Mesothelial cell of epicardium (in vitro differentiated cells): Measurements from ENCODE around the gene OGFOD2. TPM values are rescaled to one million over a fixed set of nuclear protein-coding genes. Genes with fewer than 3 reads are reported as not detected.

ENCODE experiments used
- DNase-seq, 2 experiments: peaks; one replicate each; pipeline ENCODE4 v3.0.0; 2021; ENCODE audit warnings: low spot score in 2 of 2; ENCODE audit not compliant: unreplicated experiment in 2 of 2
- H3K27ac Mint-ChIP-seq: 2 replicates; pipeline ENCODE4 v1.8.0; 2021; ENCODE audit warnings: mixed read lengths
- H3K27me3 Mint-ChIP-seq: 2 replicates; pipeline ENCODE4 v1.8.0; 2021; ENCODE audit warnings: low read depth, mixed read lengths
- H3K36me3 Mint-ChIP-seq: 2 replicates; pipeline ENCODE4 v1.8.0; 2021; ENCODE audit warnings: mixed read lengths
- H3K4me1 Mint-ChIP-seq: 2 replicates; pipeline ENCODE4 v1.8.0; 2021; ENCODE audit warnings: mixed read lengths
- H3K4me3 Mint-ChIP-seq: 2 replicates; pipeline ENCODE4 v1.8.0; 2021; ENCODE audit warnings: mild to moderate bottlenecking, moderate library complexity, mixed read lengths
- H3K9me3 Mint-ChIP-seq: 2 replicates; pipeline ENCODE4 v1.8.0; 2021; ENCODE audit warnings: mixed read lengths
- total RNA-seq: library from RNA; stranded (reverse); gene quantifications from 3 replicates; pipeline ENCODE4 v1.2.1, GENCODE V29; 2021
- TF ChIP-seq, protein P1 (sequence below): fragments of 200-600 bp; sonication (generic); IDR thresholded peaks from one replicate; pipeline ENCODE4 v1.5.0; 2021; ENCODE audit warnings: antibody characterized with exemption; ENCODE audit not compliant: unreplicated experiment

The OGFOD2 gene
- total RNA-seq, 1 donor from 2014 or later = 15.0 TPM

GRCh38 chr12:123001464-123001863 is 26.4 kb downstream of the OGFOD2 start:
- TF ChIP-seq, protein P1, sequence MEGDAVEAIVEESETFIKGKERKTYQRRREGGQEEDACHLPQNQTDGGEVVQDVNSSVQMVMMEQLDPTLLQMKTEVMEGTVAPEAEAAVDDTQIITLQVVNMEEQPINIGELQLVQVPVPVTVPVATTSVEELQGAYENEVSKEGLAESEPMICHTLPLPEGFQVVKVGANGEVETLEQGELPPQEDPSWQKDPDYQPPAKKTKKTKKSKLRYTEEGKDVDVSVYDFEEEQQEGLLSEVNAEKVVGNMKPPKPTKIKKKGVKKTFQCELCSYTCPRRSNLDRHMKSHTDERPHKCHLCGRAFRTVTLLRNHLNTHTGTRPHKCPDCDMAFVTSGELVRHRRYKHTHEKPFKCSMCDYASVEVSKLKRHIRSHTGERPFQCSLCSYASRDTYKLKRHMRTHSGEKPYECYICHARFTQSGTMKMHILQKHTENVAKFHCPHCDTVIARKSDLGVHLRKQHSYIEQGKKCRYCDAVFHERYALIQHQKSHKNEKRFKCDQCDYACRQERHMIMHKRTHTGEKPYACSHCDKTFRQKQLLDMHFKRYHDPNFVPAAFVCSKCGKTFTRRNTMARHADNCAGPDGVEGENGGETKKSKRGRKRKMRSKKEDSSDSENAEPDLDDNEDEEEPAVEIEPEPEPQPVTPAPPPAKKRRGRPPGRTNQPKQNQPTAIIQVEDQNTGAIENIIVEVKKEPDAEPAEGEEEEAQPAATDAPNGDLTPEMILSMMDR = no peak
- DNase-seq = no peak
- no peak overlapping the region for H3K4me3 Mint-ChIP-seq
- H3K27ac Mint-ChIP-seq = no peak overlapping the region
- no peaks in the 10 kb centered on the region for H3K27me3 Mint-ChIP-seq
- H3K4me1 Mint-ChIP-seq = peaks cover 5% of the 10 kb centered on the region
- H3K36me3 Mint-ChIP-seq = no peaks in the 10 kb centered on the region
- no peaks in the 10 kb centered on the region for H3K9me3 Mint-ChIP-seq

GRCh38 chr12:123003257-123003656 is 28.2 kb downstream of the OGFOD2 start:
- no peak for DNase-seq
- no peaks in the 10 kb centered on the region for H3K27me3 Mint-ChIP-seq
- no peak overlapping the region for H3K4me3 Mint-ChIP-seq
- H3K27ac Mint-ChIP-seq = no peak overlapping the region
- no peaks in the 10 kb centered on the region for H3K9me3 Mint-ChIP-seq
- H3K36me3 Mint-ChIP-seq = no peaks in the 10 kb centered on the region
- TF ChIP-seq, protein P1 = no peak
- H3K4me1 Mint-ChIP-seq = peaks cover 5% of the 10 kb centered on the region

DNA sequence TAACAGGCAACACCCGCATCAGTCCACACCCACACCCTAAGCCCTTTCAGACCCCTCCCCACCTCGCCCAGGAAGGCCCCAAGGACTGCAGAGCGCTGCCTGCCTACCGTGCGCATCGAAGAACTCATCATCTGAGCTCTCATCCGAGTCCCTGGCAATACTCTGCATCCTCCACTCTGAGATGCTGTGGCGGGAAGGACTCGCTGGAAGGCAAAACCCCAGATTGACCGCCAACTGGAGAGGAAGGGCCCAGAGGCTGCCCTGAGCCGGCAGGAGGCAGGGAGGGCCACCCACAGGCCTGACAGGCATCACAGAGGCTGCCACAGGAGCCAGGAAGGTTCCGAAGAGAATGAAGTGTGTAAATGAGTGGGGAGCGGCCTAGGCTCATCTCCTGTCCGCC is 29.2 kb downstream of the OGFOD2 start:
- TF ChIP-seq, protein P1 = no peak
- Mint-ChIP-seq H3K36me3 (no peaks in the 10 kb centered on the region), H3K4me1 (peaks cover 5% of the 10 kb centered on the region), H3K9me3 (no peaks in the 10 kb centered on the region), H3K4me3 (no peak overlapping the region), H3K27me3 (no peaks in the 10 kb centered on the region), H3K27ac (no peak overlapping the region)
- no peak for DNase-seq

DNA sequence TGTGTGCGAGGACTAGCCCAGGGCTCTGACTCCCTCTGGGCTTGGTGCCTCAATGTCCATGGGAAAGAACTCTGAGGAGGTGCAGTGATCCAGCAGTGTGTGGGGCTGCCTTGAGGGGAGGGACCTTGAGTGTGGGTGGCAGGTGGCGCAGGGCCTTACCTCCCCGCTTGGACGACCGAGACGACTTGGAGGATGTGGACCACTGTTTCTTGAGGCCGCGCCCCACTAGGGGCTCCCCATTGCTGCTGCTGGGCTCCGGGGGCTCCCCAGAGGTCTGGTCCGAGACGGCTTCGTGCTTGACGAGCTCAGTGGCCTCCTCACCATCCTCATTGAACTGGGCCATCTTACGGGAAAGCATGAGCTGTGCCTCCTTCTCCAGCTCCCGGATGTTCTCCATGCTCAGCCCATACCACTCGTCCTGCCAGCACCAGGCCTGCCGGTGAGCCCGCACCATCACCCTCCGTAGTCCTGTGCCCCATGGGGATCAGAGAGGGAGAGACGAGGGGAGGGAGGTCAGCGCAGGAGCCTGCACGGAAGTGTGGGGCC is 30.1 kb downstream of the OGFOD2 start:
- no peaks in the 10 kb centered on the region for H3K27me3 Mint-ChIP-seq
- no peaks in the 10 kb centered on the region for H3K9me3 Mint-ChIP-seq
- no peak for DNase-seq
- H3K27ac Mint-ChIP-seq = no peak overlapping the region
- no peaks in the 10 kb centered on the region for H3K36me3 Mint-ChIP-seq
- H3K4me1 Mint-ChIP-seq = peaks cover 3% of the 10 kb centered on the region
- no peak overlapping the region for H3K4me3 Mint-ChIP-seq
- TF ChIP-seq, protein P1 = no peak

GRCh38 chr12:123006977-123007376 is 31.9 kb downstream of the OGFOD2 start:
- TF ChIP-seq, protein P1 = no peak
- peaks cover 8% of the 10 kb centered on the region for H3K4me1 Mint-ChIP-seq
- H3K4me3 Mint-ChIP-seq = no peak overlapping the region
- DNase-seq = no peak
- H3K27me3 Mint-ChIP-seq = no peaks in the 10 kb centered on the region
- H3K9me3 Mint-ChIP-seq = no peaks in the 10 kb centered on the region
- H3K27ac Mint-ChIP-seq = no peak overlapping the region
- H3K36me3 Mint-ChIP-seq = no peaks in the 10 kb centered on the region

DNA sequence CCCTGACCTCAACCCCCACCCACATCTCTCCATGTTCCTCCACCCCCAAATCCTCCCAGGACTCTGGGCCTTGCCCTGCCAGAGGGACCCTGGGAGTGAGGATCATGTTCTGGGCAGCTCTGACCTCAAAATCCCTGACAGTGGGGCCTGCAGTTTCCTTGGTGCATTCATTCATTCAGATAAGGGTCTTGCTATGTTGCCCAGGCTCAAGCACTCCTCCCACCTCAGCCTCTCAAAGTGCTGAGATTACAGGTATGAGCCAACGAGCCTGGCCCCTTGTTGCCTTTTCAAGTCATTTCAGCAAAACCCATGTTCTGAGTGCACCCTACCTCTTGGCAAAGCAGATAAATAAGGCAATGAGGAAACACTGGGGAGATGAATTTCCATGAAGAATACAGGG is 35.1 kb downstream of the OGFOD2 start:
- Mint-ChIP-seq H3K9me3 (peaks cover 6% of the 10 kb centered on the region), H3K36me3 (no peaks in the 10 kb centered on the region), H3K27me3 (no peaks in the 10 kb centered on the region), H3K27ac (no peak overlapping the region), H3K4me1 (peaks cover 8% of the 10 kb centered on the region), H3K4me3 (no peak overlapping the region)
- no peak for DNase-seq
- TF ChIP-seq, protein P1 = no peak
